GM12878 (cell line): ENCODE results near the gene RAPGEF4.

Source experiments
- JUND ChIP-seq: IDR thresholded peaks from 2 replicates; pipeline ENCODE4 v1.6.1; 2012; ENCODE audit warnings: low read depth, mild to moderate bottlenecking, low read length, improper control_type of control experiment, moderate library complexity
- KDM1A ChIP-seq: fragments of 200-600 bp; sonication (generic); IDR thresholded peaks from 2 replicates; pipeline ENCODE4 v1.6.1; 2016; ENCODE audit warnings: borderline replicate concordance
- TAF1 ChIP-seq: IDR thresholded peaks from 2 replicates; pipeline ENCODE4 v1.6.1; 2011; ENCODE audit warnings: mild to moderate bottlenecking, low read depth, low read length, borderline replicate concordance
- ZNF687 ChIP-seq: fragments of 450-650 bp; IDR thresholded peaks from 2 replicates; pipeline ENCODE4 v1.6.1; 2017; ENCODE audit warnings: mild to moderate bottlenecking, moderate library complexity
- TF ChIP-seq, protein P1 (sequence below), 3 experiments: IDR thresholded peaks in 2 of 3; conservative IDR thresholded peaks in 1 of 3; 2 replicates each; pipeline ENCODE4 v1.5.1; 2011; ENCODE audit warnings: low read depth in 3 of 3, low read length in 3 of 3, mild to moderate bottlenecking in 3 of 3, control low read depth in 2 of 3, moderate library complexity in 2 of 3, inconsistent platforms in 1 of 3, mixed read lengths in 1 of 3; ENCODE audit not compliant: control insufficient read depth in 2 of 3, insufficient read depth in 1 of 3; ENCODE audit errors: extremely low read depth in 1 of 3

DNA sequence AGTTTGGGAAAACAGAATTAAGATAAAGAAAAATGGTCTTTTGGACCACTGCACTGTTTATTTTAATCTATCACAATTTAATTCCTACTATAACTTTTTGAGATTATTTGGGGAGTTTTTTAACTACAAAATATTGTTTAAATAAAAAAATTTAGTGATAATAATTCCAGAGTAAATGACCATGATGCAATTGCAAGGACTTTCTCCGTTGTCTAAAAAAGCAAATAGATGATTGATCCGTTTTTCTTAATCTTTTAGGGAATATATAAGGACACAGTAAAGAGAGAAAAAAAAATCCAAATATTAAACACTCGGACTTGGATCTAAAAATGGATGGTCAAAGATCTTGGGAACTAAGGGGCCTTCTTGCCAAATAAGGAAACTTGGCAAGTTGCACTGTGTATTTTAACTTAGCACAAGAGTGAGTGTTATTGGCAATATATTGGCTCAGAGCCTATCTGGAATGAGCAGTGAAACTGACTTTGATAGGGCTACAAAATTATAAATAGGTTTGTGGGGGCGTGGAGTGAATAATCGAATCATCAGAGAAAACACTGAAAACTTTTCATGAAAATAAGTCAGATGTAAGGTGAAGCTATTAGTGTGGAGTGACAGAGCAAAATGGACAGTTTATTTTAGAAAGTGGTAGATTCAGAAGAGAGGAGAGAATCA lies 342.0 kb downstream of the RAPGEF4 start:
- no peak for TF ChIP-seq TAF1
- no peak for TF ChIP-seq JUND
- TF ChIP-seq ZNF687, result no peak
- TF ChIP-seq, protein P1, sequence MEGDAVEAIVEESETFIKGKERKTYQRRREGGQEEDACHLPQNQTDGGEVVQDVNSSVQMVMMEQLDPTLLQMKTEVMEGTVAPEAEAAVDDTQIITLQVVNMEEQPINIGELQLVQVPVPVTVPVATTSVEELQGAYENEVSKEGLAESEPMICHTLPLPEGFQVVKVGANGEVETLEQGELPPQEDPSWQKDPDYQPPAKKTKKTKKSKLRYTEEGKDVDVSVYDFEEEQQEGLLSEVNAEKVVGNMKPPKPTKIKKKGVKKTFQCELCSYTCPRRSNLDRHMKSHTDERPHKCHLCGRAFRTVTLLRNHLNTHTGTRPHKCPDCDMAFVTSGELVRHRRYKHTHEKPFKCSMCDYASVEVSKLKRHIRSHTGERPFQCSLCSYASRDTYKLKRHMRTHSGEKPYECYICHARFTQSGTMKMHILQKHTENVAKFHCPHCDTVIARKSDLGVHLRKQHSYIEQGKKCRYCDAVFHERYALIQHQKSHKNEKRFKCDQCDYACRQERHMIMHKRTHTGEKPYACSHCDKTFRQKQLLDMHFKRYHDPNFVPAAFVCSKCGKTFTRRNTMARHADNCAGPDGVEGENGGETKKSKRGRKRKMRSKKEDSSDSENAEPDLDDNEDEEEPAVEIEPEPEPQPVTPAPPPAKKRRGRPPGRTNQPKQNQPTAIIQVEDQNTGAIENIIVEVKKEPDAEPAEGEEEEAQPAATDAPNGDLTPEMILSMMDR (IDR thresholded peaks at IDR 0.05 in 2 of 3, conservative IDR thresholded peaks at IDR 0.05 in 1 of 3; ENCODE audit: control insufficient read depth in 2 of 3, extremely low read depth in 1 of 3, insufficient read depth in 1 of 3, low read depth in 3 of 3, low read length in 3 of 3), result no peak
- no peak for TF ChIP-seq KDM1A
